ENCODE data around the gene SRSF9.

DNA sequence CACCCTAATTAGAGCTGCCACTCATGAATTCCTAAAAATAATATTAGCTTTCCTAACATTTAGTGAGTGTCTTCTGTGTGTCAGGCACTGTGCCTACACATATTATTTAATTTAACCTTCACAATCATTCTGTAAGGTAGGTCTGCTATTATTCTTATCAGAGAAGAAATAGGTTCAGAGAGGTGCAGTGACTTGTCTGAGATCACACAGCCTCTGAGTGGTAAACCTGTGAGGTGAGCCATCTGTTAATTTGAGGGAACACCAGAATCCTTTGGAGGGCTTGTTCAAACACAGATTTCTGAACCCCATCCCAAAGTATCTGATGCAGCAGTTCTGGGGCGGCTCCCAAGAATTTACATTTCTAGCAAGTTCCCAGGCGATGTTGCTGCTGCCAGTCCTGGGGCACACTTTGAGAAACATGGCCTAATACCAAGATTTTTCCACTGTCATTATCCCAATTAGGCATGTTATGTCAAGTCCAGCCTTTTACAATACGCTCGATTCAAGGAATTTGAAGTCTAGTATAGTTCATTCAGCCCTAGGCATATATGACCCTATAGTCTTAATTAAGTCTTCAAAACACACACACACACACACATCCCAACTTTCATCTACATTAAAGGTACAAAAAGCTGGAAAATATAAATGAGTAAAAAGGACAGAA, 51.5 kb downstream of the SRSF9 start:
- TF ChIP-seq, protein P1, sequence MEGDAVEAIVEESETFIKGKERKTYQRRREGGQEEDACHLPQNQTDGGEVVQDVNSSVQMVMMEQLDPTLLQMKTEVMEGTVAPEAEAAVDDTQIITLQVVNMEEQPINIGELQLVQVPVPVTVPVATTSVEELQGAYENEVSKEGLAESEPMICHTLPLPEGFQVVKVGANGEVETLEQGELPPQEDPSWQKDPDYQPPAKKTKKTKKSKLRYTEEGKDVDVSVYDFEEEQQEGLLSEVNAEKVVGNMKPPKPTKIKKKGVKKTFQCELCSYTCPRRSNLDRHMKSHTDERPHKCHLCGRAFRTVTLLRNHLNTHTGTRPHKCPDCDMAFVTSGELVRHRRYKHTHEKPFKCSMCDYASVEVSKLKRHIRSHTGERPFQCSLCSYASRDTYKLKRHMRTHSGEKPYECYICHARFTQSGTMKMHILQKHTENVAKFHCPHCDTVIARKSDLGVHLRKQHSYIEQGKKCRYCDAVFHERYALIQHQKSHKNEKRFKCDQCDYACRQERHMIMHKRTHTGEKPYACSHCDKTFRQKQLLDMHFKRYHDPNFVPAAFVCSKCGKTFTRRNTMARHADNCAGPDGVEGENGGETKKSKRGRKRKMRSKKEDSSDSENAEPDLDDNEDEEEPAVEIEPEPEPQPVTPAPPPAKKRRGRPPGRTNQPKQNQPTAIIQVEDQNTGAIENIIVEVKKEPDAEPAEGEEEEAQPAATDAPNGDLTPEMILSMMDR (IDR thresholded peaks at IDR 0.05; ENCODE audit: low read length): no peak
- TF ChIP-seq EZH2 (optimal IDR thresholded peaks at IDR 0.05; ENCODE audit: low read depth, low read length): no peak
- no peak for TF ChIP-seq EZH2phosphoT487 (IDR thresholded peaks at IDR 0.05; ENCODE audit: low read length)
